Body of pancreas (tissue), 4 donors: ENCODE measurements around the gene HNRNPF. TPM values are rescaled to one million over a fixed set of nuclear protein-coding genes. Genes with fewer than 3 reads are reported as not detected.

Experiments
- ATAC-seq: fragments of 150-250 bp; one replicate; pipeline ENCODE4 v1.9.1; 2016
- DNase-seq, 4 donors: peaks; one replicate each; pipeline ENCODE4 v3.0.0-alpha.2; 2019
- H3K27ac ChIP-seq, 4 donors: fragments of 200-600 bp; sonication (generic); 1 replicate in 3 of 4; 2 replicates in 1 of 4; pipeline versions ENCODE4 v1.5.1 to v1.6.1; 2016 to 2019; ENCODE audit warnings: mild to moderate bottlenecking in 1 of 4, mixed read lengths in 1 of 4, moderate library complexity in 1 of 4
- H3K27me3 ChIP-seq, 2 donors: fragments of 200-600 bp; sonication (generic); one replicate each; pipeline ENCODE4 v1.6.0; 2016; ENCODE audit warnings: mild to moderate bottlenecking in 1 of 2
- H3K36me3 ChIP-seq, 2 donors: fragments of 200-600 bp; sonication (generic); replicated peaks in 1 of 2; 2 replicates each; pipeline ENCODE4 v1.5.1; 2016; ENCODE audit warnings: low read depth in 2 of 2; ENCODE audit not compliant: insufficient read depth in 1 of 2
- H3K4me1 ChIP-seq: fragments of 200-600 bp; sonication (generic); one replicate; pipeline ENCODE4 v1.6.0; 2016
- H3K4me3 ChIP-seq, 2 donors: fragments of 200-600 bp; sonication (generic); 1 replicate in 1 of 2; 2 replicates in 1 of 2; pipeline ENCODE4 v1.5.1; 2016 to 2019
- H3K9me3 ChIP-seq, 3 donors: fragments of 200-600 bp; sonication (generic); 1 replicate in 2 of 3; 2 replicates in 1 of 3; pipeline ENCODE4 v1.5.1; 2016
- CTCF ChIP-seq, 7 experiments: fragments of 450-650 bp in 4 of 7; fragments of 200-600 bp in 3 of 7; sonication (generic) in 3 of 7; IDR thresholded peaks; one replicate each; pipeline ENCODE4 v1.5.1; 2016 to 2019; ENCODE audit warnings: antibody characterized with exemption in 7 of 7
- POLR2A ChIP-seq, 3 donors: fragments of 450-650 bp; IDR thresholded peaks; one replicate each; pipeline ENCODE4 v1.6.1; 2016; ENCODE audit warnings: antibody characterized with exemption in 3 of 3, mild to moderate bottlenecking in 2 of 3
- WGBS, 2 donors: methylation state at CpG; one replicate each; pipeline ENCODE4 v1.1.5; 2017; 5-methylcytosine and 5-hydroxymethylcytosine counted together
- intact Hi-C: fragments of 100-400 bp; cut with DNase I; formaldehyde crosslinking; loops from one replicate; pipeline ENCODE4 v1.15.1; 2023
- total RNA-seq, 2 donors: library from RNA; depleted of rRNA; stranded (reverse); fragments of >200 nt; gene quantifications; one replicate each; pipeline ENCODE4 v1.1.0, GENCODE V29; 2016

The HNRNPF gene
- total RNA-seq, 2 donors from 2014 or later: 33.6 to 80.9 TPM

- Histone ChIP-seq H3K4me3 (no peak overlapping the region), H3K27ac (no peak overlapping the region), H3K4me1 (no peaks in the 10 kb centered on the region), H3K9me3 (no peaks in the 10 kb centered on the region), H3K36me3 (no peaks in the 10 kb centered on the region), H3K27me3 (no peaks in the 10 kb centered on the region)
- TF ChIP-seq CTCF (IDR thresholded peaks at IDR 0.05): no peak
- no peak for TF ChIP-seq POLR2A (IDR thresholded peaks at IDR 0.05)
- WGBS, 2 donors: 100% methylated on average over 1 of the region's 1 CpG
- intact Hi-C loops: no loop called here
- DNase-seq (no peak), ATAC-seq (no peak)
Measured at GRCh38 chr10:43372765-43373361, 36.1 kb downstream of the HNRNPF start.

GRCh38 chr10:43371418-43371817, 37.6 kb downstream of the HNRNPF start, which contains the start of gene FXYD4:
FXYD4 (plus strand) TSS chr10:43371636; CDS start chr10:43373747, 2,111 bp downstream.
- Histone ChIP-seq H3K9me3 (no peaks in the 10 kb centered on the region), H3K4me1 (no peaks in the 10 kb centered on the region), H3K4me3 (no peak within 1 kb of the TSS), H3K36me3 (no peaks in the 10 kb centered on the region), H3K27me3 (no peaks in the 10 kb centered on the region), H3K27ac (no peak within 1 kb of the TSS)
- intact Hi-C loops: no loop called here
- DNase-seq (no peak), ATAC-seq (no peak)
- no peak for TF ChIP-seq POLR2A (IDR thresholded peaks at IDR 0.05)
- TF ChIP-seq CTCF (IDR thresholded peaks at IDR 0.05): no peak
- WGBS, 2 donors: 71 to 84% methylated on average over 10 to 13 of the region's 13 CpGs

- intact Hi-C loops: no loop called here
- 63 to 78% methylated on average over 4 to 9 of the region's 9 CpGs for WGBS, 2 donors
- H3K4me3 ChIP-seq: no peak overlapping the region
- no peaks in the 10 kb centered on the region for H3K4me1 ChIP-seq
- no peaks in the 10 kb centered on the region for H3K36me3 ChIP-seq
- no peak overlapping the region for H3K27ac ChIP-seq
- H3K27me3 ChIP-seq: no peaks in the 10 kb centered on the region
- H3K9me3 ChIP-seq: no peaks in the 10 kb centered on the region
- TF ChIP-seq CTCF (IDR thresholded peaks at IDR 0.05) (no peak), POLR2A (IDR thresholded peaks at IDR 0.05) (no peak)
- ATAC-seq: no peak
- no peak for DNase-seq
Measured at GRCh38 chr10:43370671-43371215, 38.2 kb downstream of the HNRNPF start.

- DNase-seq (no peak), ATAC-seq (no peak)
- Histone ChIP-seq H3K9me3 (no peaks in the 10 kb centered on the region), H3K27ac (no peak overlapping the region), H3K27me3 (no peaks in the 10 kb centered on the region), H3K36me3 (no peaks in the 10 kb centered on the region), H3K4me3 (no peak overlapping the region), H3K4me1 (no peaks in the 10 kb centered on the region)
- WGBS, 2 donors: 80 to 91% methylated on average over 4 of the region's 4 CpGs
- intact Hi-C loops: no loop called here
- TF ChIP-seq CTCF (IDR thresholded peaks at IDR 0.05) (no peak), POLR2A (IDR thresholded peaks at IDR 0.05) (no peak)
Measured at GRCh38 chr10:43369921-43370320, 39.1 kb downstream of the HNRNPF start.

GRCh38 chr10:43365001-43365400, 44.0 kb downstream of the HNRNPF start:
- Histone ChIP-seq H3K27me3 (no peaks in the 10 kb centered on the region), H3K9me3 (no peaks in the 10 kb centered on the region), H3K4me3 (no peak overlapping the region), H3K27ac (no peak overlapping the region), H3K4me1 (peaks cover 12% of the 10 kb centered on the region), H3K36me3 (no peaks in the 10 kb centered on the region)
- TF ChIP-seq CTCF (IDR thresholded peaks at IDR 0.05) (no peak), POLR2A (IDR thresholded peaks at IDR 0.05) (no peak)
- WGBS, 2 donors: 54 to 59% methylated on average over 3 of the region's 3 CpGs
- intact Hi-C loops: no loop called here
- ATAC-seq (no peak), DNase-seq (no peak)
